ENCODE measurements around the gene HIBADH. TPM values are rescaled to one million over a fixed set of nuclear protein-coding genes. Genes with fewer than 3 reads are reported as not detected.

HIBADH gene
- total RNA-seq, 4 donors from 2014 or later = 49.3 to 70.9 (median 58.9) TPM

DNA sequence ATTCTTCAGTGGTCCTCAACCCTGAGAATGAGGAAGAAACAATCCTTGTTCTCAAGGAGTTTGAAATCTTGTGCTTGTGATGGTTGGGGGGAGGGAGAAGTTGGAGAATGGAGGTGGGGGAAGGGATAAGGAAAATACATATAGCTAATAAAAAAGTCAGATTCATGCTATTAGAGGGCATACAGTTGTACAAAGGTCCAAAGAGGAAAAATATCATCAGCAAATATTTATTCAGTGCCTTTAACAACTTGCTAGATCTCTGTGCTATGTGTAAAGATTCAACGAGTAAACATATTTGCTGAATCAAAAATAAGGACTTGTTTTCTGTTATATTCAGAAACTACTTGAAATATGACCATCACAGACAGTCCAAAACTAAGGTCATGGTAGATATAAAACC is 114.4 kb downstream of the HIBADH start:
- WGBS, 2 donors (ENCODE audit: low coverage in 1 of 2) = 89% methylated on average over 1 of the region's 1 CpG
- Histone ChIP-seq H3K4me1 (no peaks in the 10 kb centered on the region), H3K27ac (no peak overlapping the region), H3K4me3 (no peak overlapping the region), H3K9me3 (no peaks in the 10 kb centered on the region), H3K27me3 (no peaks in the 10 kb centered on the region), H3K36me3 (peaks cover 0 to 1% of the 10 kb centered on the region in 2 donors)
- TF ChIP-seq, protein P1, sequence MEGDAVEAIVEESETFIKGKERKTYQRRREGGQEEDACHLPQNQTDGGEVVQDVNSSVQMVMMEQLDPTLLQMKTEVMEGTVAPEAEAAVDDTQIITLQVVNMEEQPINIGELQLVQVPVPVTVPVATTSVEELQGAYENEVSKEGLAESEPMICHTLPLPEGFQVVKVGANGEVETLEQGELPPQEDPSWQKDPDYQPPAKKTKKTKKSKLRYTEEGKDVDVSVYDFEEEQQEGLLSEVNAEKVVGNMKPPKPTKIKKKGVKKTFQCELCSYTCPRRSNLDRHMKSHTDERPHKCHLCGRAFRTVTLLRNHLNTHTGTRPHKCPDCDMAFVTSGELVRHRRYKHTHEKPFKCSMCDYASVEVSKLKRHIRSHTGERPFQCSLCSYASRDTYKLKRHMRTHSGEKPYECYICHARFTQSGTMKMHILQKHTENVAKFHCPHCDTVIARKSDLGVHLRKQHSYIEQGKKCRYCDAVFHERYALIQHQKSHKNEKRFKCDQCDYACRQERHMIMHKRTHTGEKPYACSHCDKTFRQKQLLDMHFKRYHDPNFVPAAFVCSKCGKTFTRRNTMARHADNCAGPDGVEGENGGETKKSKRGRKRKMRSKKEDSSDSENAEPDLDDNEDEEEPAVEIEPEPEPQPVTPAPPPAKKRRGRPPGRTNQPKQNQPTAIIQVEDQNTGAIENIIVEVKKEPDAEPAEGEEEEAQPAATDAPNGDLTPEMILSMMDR (IDR thresholded peaks at IDR 0.05) = no peak
- TF ChIP-seq POLR2A (IDR thresholded peaks at IDR 0.05) = no peak
- TF ChIP-seq POLR2AphosphoS5 (IDR thresholded peaks at IDR 0.05) = no peak
- no peak for TF ChIP-seq EP300 (IDR thresholded peaks at IDR 0.05)
- no peak for ATAC-seq

DNA sequence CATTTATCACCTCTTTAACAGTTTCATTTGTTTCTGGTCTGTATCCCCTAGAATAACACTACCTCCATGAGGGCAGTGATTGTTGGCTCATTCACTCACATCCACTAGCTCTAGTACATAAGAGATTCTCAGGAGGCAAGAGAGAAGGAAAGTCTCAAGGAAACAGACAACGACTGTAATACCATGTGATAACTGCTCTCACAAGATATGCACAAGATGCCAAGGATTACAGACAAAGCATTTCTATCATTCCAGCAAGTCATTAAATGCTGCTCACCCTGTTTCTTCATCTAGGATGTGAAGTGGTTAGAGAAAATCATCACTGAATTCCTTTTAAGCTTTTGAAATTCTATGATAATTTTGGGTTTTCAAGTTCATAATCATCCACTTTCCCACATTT is 115.3 kb downstream of the HIBADH start:
- no peak overlapping the region for H3K27ac ChIP-seq
- ATAC-seq = no peak

DNA sequence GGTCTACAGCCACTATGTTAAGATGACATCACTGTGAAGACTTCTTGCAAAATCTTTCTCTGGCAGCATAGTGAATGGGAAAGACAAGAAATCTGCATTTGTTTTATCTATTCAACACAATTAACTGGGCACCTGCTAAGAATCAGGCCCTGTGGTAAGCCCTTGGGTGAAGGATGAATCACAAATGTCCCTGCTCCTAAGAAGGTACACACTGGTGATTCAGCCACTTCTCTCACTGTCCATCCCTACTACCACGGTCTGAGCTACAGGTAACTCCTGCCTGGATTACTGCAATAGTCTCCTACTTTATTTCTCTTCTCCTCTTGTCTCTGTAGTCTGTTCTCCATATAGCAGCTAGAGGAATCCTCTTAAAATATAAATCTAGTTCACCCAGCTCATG is 116.1 kb downstream of the HIBADH start:
- TF ChIP-seq, protein P1 (IDR thresholded peaks at IDR 0.05) = no peak
- TF ChIP-seq EP300 (IDR thresholded peaks at IDR 0.05) = no peak
- Histone ChIP-seq H3K4me3 (no peak overlapping the region), H3K27ac (no peak overlapping the region), H3K27me3 (no peaks in the 10 kb centered on the region), H3K36me3 (peaks cover 0 to 18% of the 10 kb centered on the region in 2 donors), H3K9me3 (peaks cover 0 to 1% (median 0%) of the 10 kb centered on the region in 3 donors), H3K4me1 (no peaks in the 10 kb centered on the region)
- 95 to 100% methylated on average over 1 of the region's 1 CpG for WGBS, 2 donors (ENCODE audit: low coverage in 1 of 2)
- ATAC-seq = no peak

More for the DNA sequence above, 115.3 kb downstream of the HIBADH start:
- Histone ChIP-seq H3K36me3 (peaks cover 0 to 10% of the 10 kb centered on the region in 2 donors), H3K4me1 (no peaks in the 10 kb centered on the region), H3K27me3 (no peaks in the 10 kb centered on the region), H3K9me3 (no peaks in the 10 kb centered on the region), H3K4me3 (no peak overlapping the region)
- 7 to 25% methylated on average over 1 of the region's 1 CpG for WGBS, 2 donors (ENCODE audit: low coverage in 1 of 2)
- TF ChIP-seq, protein P1 (IDR thresholded peaks at IDR 0.05) = no peak
- TF ChIP-seq POLR2AphosphoS5 (IDR thresholded peaks at IDR 0.05) (no peak), POLR2A (IDR thresholded peaks at IDR 0.05) (no peak), EP300 (IDR thresholded peaks at IDR 0.05) (no peak)

DNA sequence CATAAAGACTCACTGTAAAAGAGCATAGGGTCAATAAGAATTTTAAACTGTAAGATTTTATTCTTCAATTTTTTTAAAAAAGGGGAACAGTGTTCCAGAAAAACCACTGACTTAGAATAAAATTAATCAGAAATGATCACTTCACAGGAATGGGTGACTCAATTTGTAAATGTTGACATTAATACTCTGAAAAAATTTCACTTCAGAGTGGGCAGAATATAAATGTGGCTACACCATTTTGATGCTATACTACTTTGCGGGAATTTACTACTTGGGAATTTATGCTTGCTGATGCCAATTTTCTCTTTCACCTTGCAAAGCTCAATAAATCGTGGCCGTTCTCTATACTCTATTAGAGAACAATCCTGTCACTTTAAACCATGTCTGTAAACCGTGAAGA is 126.9 kb downstream of the HIBADH start:
- H3K9me3 ChIP-seq = no peaks in the 10 kb centered on the region
- no peak overlapping the region for H3K27ac ChIP-seq
- ATAC-seq = no peak
- H3K4me3 ChIP-seq = no peak overlapping the region
- TF ChIP-seq EP300 (IDR thresholded peaks at IDR 0.05) (no peak), POLR2A (IDR thresholded peaks at IDR 0.05) (no peak), POLR2AphosphoS5 (IDR thresholded peaks at IDR 0.05) (no peak)
- TF ChIP-seq, protein P1 (IDR thresholded peaks at IDR 0.05) = no peak
- no peaks in the 10 kb centered on the region for H3K4me1 ChIP-seq
- no peaks in the 10 kb centered on the region for H3K27me3 ChIP-seq
- peaks cover 0 to 49% of the 10 kb centered on the region in 2 donors for H3K36me3 ChIP-seq
- WGBS, 2 donors (ENCODE audit: low coverage in 1 of 2) = 87 to 94% methylated on average over 4 of the region's 4 CpGs

DNA sequence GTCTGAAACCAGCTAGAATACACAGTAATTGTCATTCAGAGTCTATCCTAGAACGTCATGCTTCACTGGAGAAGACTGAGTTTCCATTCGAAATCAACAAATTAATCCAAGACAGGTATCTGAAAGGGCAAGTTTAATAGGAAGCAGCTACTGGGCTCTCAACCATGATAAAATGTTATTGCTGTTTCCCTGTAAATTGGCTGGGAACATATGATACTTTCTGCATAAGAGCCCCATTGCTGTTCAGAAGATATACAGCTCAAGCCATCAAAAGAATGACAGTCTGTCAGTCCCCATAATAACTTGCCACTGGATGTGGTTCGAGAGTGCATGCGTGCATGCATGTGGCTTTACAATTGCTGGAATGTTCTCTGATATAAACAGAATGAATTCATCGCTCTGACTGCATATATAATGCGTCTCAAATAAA is 129.0 kb downstream of the HIBADH start:
- Histone ChIP-seq H3K27ac (no peak overlapping the region), H3K9me3 (no peaks in the 10 kb centered on the region), H3K27me3 (no peaks in the 10 kb centered on the region), H3K4me1 (no peaks in the 10 kb centered on the region), H3K36me3 (peaks cover 0 to 52% of the 10 kb centered on the region in 2 donors), H3K4me3 (no peak overlapping the region)
- no peak for ATAC-seq
- TF ChIP-seq POLR2A (IDR thresholded peaks at IDR 0.05) (no peak), EP300 (IDR thresholded peaks at IDR 0.05) (no peak)
- WGBS, 2 donors (ENCODE audit: low coverage in 1 of 2) = 79 to 81% methylated on average over 5 to 6 of the region's 6 CpGs
